Measurements from ENCODE around the gene HPSE2. TPM values are rescaled to one million over a fixed set of nuclear protein-coding genes. Genes with fewer than 3 reads are reported as not detected.

The HPSE2 gene
- total and polyA plus RNA-seq, 2 experiments from 2014 or later, result not detected

GRCh38 chr10:98486421-98486820, 749.2 kb downstream of the HPSE2 start:
- peaks cover 39% of the 10 kb centered on the region for H3F3A ChIP-seq (ENCODE audit: insufficient read depth)
- peak overlapping the region; percentile 75 for H3K4me2 ChIP-seq (ENCODE audit: unreplicated experiment)
- H4K20me1 ChIP-seq (ENCODE audit: insufficient read depth), result no peaks in the 10 kb centered on the region
- H3K9me3 ChIP-seq (ENCODE audit: low read depth), result no peaks in the 10 kb centered on the region
- peak; percentile 92 for DNase-seq
- H3K79me2 ChIP-seq (ENCODE audit: insufficient read depth), result no peaks in the 10 kb centered on the region
- H3K9me2 ChIP-seq (ENCODE audit: insufficient read depth), result 0 out of 2 replicates have a peak, but pooled peaks cover 2% of the 10 kb centered on the region
- peak overlapping the region; percentile 86 for H2AFZ ChIP-seq
- no peaks in the 10 kb centered on the region for H3K27me3 ChIP-seq (replicated peaks; ENCODE audit: insufficient read depth)
- WGBS, 2 experiments (ENCODE audit: low coverage in 1 of 2, low lambda C conversion rate in 2 of 2, missing lambda C conversion rate in 2 of 2), result 2 to 7% methylated on average over 3 of the region's 3 CpGs
- peak overlapping the region; percentile 91 for H3K27ac ChIP-seq
- no peak for TF ChIP-seq EZH2phosphoT487 (IDR thresholded peaks at IDR 0.05; ENCODE audit: insufficient read depth, low read depth)
- no peak for TF ChIP-seq EZH2 (IDR thresholded peaks at IDR 0.05; ENCODE audit: insufficient read depth, poor library complexity, severe bottlenecking)
- H3K4me3 ChIP-seq, result 0 out of 2 replicates have a peak overlapping the region, but pooled peaks have one; percentile 20
- peaks cover 47% of the 10 kb centered on the region for H3K4me1 ChIP-seq (ENCODE audit: insufficient read depth)
- in situ Hi-C loops (cut with MboI), result no loop called here
- H3K36me3 ChIP-seq (ENCODE audit: low read depth), result no peaks in the 10 kb centered on the region
- H3K9ac ChIP-seq, result peak overlapping the region; percentile 57

GRCh38 chr10:98485959-98486358, 749.7 kb downstream of the HPSE2 start:
- 0 out of 2 replicates have a peak overlapping the region, but pooled peaks have one; percentile 15 for H3K4me3 ChIP-seq
- peak overlapping the region; percentile 91 for H3K27ac ChIP-seq

GRCh38 chr10:98483658-98484057, 752.0 kb downstream of the HPSE2 start:
- in situ Hi-C loops (cut with MboI), result no loop called here
- Histone ChIP-seq H3K9me2 (ENCODE audit: insufficient read depth) (no peaks in the 10 kb centered on the region), H3K4me3 (no peak overlapping the region), H3F3A (ENCODE audit: insufficient read depth) (peaks cover 28% of the 10 kb centered on the region), H3K36me3 (ENCODE audit: low read depth) (no peaks in the 10 kb centered on the region), H3K9ac (no peak overlapping the region), H4K20me1 (ENCODE audit: insufficient read depth) (no peaks in the 10 kb centered on the region), H3K9me3 (ENCODE audit: low read depth) (no peaks in the 10 kb centered on the region), H3K79me2 (ENCODE audit: insufficient read depth) (no peaks in the 10 kb centered on the region), H3K27ac (no peak overlapping the region), H3K27me3 (replicated peaks; ENCODE audit: insufficient read depth) (no peaks in the 10 kb centered on the region), H2AFZ (no peak overlapping the region), H3K4me2 (ENCODE audit: unreplicated experiment) (no peak overlapping the region), H3K4me1 (ENCODE audit: insufficient read depth) (peaks cover 41% of the 10 kb centered on the region)
- DNase-seq, result no peak
- TF ChIP-seq EZH2 (IDR thresholded peaks at IDR 0.05; ENCODE audit: insufficient read depth, poor library complexity, severe bottlenecking), result no peak
- TF ChIP-seq EZH2phosphoT487 (IDR thresholded peaks at IDR 0.05; ENCODE audit: insufficient read depth, low read depth), result no peak

More at GRCh38 chr10:98485959-98486358, 749.7 kb downstream of the HPSE2 start:
- H3F3A ChIP-seq (ENCODE audit: insufficient read depth), result peaks cover 39% of the 10 kb centered on the region
- 79 to 83% methylated on average over 2 of the region's 2 CpGs for WGBS, 2 experiments (ENCODE audit: low coverage in 1 of 2, low lambda C conversion rate in 2 of 2, missing lambda C conversion rate in 2 of 2)
- peak; percentile 65 for DNase-seq
- H3K9ac ChIP-seq, result peak overlapping the region; percentile 57
- in situ Hi-C loops (cut with MboI), result no loop called here
- peaks cover 47% of the 10 kb centered on the region for H3K4me1 ChIP-seq (ENCODE audit: insufficient read depth)
- H3K4me2 ChIP-seq (ENCODE audit: unreplicated experiment), result peak overlapping the region; percentile 75
- no peaks in the 10 kb centered on the region for H3K79me2 ChIP-seq (ENCODE audit: insufficient read depth)
- H3K9me3 ChIP-seq (ENCODE audit: low read depth), result no peaks in the 10 kb centered on the region
- no peak for TF ChIP-seq EZH2 (IDR thresholded peaks at IDR 0.05; ENCODE audit: insufficient read depth, poor library complexity, severe bottlenecking)
- no peak for TF ChIP-seq EZH2phosphoT487 (IDR thresholded peaks at IDR 0.05; ENCODE audit: insufficient read depth, low read depth)
- no peaks in the 10 kb centered on the region for H3K27me3 ChIP-seq (replicated peaks; ENCODE audit: insufficient read depth)
- H3K9me2 ChIP-seq (ENCODE audit: insufficient read depth), result 0 out of 2 replicates have a peak, but pooled peaks cover 2% of the 10 kb centered on the region
- H4K20me1 ChIP-seq (ENCODE audit: insufficient read depth), result no peaks in the 10 kb centered on the region
- no peaks in the 10 kb centered on the region for H3K36me3 ChIP-seq (ENCODE audit: low read depth)
- peak overlapping the region; percentile 86 for H2AFZ ChIP-seq

GRCh38 chr10:98482096-98482495, 753.6 kb downstream of the HPSE2 start:
- Histone ChIP-seq H4K20me1 (ENCODE audit: insufficient read depth) (no peaks in the 10 kb centered on the region), H3K27me3 (replicated peaks; ENCODE audit: insufficient read depth) (no peaks in the 10 kb centered on the region), H3K27ac (no peak overlapping the region), H2AFZ (no peak overlapping the region), H3K4me3 (no peak overlapping the region), H3K4me1 (ENCODE audit: insufficient read depth) (peaks cover 35% of the 10 kb centered on the region), H3K36me3 (ENCODE audit: low read depth) (no peaks in the 10 kb centered on the region), H3K79me2 (ENCODE audit: insufficient read depth) (no peaks in the 10 kb centered on the region), H3F3A (ENCODE audit: insufficient read depth) (peaks cover 20% of the 10 kb centered on the region), H3K4me2 (ENCODE audit: unreplicated experiment) (no peak overlapping the region), H3K9ac (no peak overlapping the region), H3K9me3 (ENCODE audit: low read depth) (no peaks in the 10 kb centered on the region), H3K9me2 (ENCODE audit: insufficient read depth) (no peaks in the 10 kb centered on the region)
- in situ Hi-C loops (cut with MboI), result no loop called here
- 96 to 100% methylated on average over 2 of the region's 2 CpGs for WGBS, 2 experiments (ENCODE audit: low coverage in 1 of 2, low lambda C conversion rate in 2 of 2, missing lambda C conversion rate in 2 of 2)
- TF ChIP-seq EZH2phosphoT487 (IDR thresholded peaks at IDR 0.05; ENCODE audit: insufficient read depth, low read depth), result no peak
- TF ChIP-seq EZH2 (IDR thresholded peaks at IDR 0.05; ENCODE audit: insufficient read depth, poor library complexity, severe bottlenecking), result no peak
- DNase-seq, result no peak

Measured in GM23248 (cell line).